OCI-LY3 (cell line): ENCODE data around the gene LSM7.

Experiments
- EZH2phosphoT487 ChIP-seq: fragments of 200-600 bp; shearing (Covaris generic); IDR thresholded peaks from 2 replicates; pipeline ENCODE4 v1.6.1; 2018; ENCODE audit warnings: antibody characterized with exemption, mixed run types, low read depth
- TF ChIP-seq, protein P1 (sequence below): fragments of 200-600, 300-600 bp; sonication (generic); IDR thresholded peaks from 2 replicates; pipeline ENCODE4 v1.5.1; 2014; ENCODE audit warnings: antibody characterized with exemption, low read length, low read depth

DNA sequence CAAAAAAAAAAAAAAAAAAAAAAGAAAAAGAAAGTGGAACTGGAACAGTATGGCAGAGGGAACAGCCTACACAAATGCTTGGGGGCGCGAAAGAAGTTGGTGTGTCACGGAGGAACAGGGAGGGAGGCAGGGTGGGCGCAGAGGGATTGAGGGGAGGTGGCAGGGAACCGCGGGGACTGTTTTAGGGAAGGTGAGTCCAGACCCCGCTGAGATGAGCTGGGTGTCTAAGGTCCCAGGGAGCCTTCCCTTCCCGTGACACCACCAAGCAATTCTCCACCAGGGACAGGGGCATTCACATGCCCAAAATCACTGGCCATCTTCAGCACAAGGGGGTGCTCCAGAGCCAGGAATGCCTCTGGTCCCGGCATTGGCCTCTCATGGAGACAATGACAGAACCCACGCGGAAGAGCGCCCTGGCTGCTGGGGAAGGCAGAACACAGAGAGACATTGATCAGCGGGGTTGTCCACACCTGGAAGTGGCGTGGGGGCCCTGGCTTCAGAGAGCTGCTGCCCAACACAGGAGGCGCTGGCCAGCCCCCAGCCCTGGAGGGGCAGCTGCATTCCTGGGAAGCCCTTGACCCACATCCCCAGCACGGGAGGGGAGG lies 53.4 kb downstream of the LSM7 start:
- TF ChIP-seq, protein P1, sequence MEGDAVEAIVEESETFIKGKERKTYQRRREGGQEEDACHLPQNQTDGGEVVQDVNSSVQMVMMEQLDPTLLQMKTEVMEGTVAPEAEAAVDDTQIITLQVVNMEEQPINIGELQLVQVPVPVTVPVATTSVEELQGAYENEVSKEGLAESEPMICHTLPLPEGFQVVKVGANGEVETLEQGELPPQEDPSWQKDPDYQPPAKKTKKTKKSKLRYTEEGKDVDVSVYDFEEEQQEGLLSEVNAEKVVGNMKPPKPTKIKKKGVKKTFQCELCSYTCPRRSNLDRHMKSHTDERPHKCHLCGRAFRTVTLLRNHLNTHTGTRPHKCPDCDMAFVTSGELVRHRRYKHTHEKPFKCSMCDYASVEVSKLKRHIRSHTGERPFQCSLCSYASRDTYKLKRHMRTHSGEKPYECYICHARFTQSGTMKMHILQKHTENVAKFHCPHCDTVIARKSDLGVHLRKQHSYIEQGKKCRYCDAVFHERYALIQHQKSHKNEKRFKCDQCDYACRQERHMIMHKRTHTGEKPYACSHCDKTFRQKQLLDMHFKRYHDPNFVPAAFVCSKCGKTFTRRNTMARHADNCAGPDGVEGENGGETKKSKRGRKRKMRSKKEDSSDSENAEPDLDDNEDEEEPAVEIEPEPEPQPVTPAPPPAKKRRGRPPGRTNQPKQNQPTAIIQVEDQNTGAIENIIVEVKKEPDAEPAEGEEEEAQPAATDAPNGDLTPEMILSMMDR: peak; percentile 40
- no peak for TF ChIP-seq EZH2phosphoT487
